G401.6 (cell line): ENCODE data around the gene DGKE.

Experiments used
- FAIRE-seq: peaks from 2 replicates; lab custom pipeline; 2012; peaks lifted over from hg19 to GRCh38; lab: Jason Lieb, UNC

DGKE gene

DNA sequence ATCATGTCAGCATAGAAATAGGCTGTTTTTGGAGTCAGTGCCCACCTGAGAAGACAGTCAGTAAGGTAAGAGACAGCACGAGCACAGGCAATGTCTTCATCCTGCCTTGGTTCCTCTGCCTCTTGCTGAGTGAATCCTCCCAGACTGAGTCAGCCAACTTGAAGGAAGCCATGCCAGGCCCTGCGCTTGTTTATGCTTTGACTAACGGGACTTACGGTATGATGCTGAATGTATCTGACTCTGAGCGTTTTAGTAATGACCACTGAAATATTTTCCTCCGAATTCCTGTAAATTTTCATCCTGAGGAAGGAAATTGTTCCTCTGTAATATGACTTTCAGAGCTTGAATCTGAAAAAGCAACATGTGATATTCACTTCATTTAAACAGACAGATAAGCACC lies 18.2 kb upstream of the DGKE start:
- FAIRE-seq, result no peak

DNA sequence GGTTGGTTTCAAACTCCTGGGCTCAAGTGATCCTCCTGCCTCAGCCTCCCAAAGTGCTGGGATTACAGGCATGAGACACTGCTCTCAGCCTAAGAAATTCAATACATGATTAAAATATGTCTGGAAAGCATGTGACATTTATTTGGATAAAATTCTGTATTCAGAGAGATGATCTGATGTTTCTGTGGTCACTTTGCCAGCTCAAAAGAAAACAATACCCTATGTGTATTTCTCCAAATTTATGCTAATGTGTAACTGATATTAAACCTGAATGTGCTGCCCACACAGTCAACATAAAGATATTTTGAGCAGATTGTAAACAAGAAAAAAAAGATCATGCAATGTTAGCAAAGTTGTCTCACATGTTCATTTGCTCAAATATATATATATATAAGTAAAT lies 16.9 kb upstream of the DGKE start:
- FAIRE-seq, result no peak

DNA sequence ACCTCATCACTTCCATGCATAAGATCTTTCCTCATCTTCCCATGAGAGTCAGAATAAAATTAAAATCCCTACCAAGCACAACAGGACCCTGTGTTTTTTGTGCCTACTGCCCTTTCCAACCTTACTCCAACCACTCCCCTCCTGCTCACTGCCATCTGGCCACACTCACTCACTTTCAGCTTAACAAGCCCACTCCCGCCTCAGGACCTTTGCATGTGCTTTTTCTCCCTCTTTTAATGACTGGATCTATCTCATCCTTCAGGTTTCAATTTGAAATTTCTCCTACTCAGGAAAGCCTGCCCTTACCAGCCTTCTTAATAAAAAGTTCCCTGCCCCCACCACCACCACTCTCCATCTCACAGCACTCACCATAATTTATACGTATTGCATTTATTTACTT lies 14.9 kb upstream of the DGKE start:
- no peak for FAIRE-seq

DNA sequence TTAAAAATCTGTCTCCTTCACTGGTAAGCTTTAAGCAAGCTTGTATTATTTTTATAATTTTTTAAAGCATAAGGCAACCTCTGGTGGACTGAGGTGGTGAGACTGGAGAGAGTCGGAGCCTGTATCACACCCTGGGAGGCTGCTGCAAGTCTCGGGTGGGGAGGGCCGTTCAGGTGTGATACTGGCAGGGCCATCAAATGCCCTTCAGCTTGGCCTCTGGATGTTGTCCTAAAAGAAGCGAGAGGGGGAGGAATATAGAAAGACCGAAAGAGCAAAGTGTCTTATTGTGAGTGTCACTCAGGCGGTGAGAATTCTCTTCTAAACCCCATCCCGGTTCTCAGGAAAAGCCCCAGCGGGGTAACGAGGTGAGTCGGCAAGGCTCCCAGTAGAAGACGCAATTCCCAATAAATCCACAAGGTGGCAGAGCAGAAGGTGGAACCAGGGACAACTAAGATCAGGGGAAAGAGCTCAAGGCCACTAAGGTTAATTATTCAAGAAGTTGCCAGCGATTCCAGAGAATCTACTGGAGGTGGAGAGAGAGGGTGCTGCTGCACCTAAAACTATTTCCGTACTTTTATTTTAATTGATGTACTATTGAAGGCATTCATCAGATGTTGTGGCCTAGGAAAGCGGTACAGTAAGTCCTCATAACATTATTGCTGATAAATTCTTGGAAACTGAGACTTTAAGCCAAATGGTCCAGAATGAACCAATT lies 14.4 kb upstream of the DGKE start:
- FAIRE-seq, result peak; percentile 85

DNA sequence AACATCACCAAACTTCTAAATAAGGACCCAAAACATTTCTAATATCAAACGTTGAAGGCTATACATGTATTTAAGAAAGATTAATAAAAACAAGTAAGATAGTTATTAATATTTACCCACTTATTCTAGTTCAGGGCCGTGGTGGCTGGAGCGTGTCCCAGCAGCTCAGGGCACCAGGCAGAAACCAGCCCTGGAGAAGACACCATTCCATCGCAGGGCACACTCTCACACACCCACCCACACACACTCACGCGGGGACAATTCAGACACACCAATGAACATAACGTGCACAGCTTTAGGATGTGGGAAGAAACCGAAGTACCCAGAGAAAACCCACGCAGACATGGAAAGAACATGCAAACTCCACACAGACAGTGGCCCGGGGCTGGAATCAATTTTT lies 13.7 kb upstream of the DGKE start:
- FAIRE-seq, result no peak

DNA sequence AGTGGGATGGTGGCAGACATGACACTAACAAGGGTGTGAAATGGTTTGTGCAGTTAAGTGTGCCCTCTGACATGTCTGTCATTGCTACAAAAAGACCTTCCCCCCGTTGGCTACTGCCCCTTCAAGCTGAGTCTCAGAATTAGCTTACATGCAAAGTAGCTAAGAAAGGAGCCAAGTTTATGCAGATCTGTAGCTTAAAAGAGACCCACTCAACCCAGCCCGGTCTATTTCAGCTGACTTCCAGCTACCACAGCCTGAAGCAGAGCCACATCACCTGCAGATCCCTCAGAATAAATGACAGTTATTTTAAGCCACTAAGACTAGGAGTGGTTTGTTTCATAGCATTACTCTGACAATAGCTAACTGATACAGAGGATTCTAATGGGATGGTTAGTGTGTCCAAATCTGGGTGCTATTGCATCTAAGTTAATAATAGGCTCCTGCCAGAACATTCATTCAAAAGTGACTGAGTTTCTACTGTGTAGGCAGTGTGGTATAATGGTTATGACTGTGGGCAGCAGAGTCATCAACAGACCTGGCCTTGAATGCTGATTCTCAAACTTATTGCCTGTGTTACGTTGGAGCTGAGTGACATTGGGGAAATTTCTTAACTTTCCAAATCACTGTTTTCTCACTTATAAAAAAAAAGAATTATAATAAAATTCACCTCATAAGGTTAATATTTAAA lies 12.0 kb upstream of the DGKE start:
- no peak for FAIRE-seq

DNA sequence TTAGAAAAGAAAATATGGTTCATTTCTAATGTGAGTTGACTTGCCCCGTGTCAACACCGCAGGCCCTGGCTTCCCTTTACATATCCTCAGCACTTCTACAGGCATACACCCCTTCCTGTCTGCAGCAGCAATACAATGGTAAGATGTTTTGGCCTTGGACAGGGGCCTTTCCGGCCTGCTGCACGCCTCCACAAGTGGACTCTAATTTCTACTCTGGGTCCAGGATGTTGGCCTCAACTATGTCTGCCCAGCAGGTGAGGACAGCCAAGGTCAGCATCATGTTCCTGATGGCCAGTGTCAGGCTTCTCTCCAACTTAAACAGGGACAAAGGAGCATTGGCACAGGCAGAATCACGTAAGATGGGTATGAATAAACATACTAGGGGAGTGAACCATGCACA lies 11.2 kb upstream of the DGKE start:
- no peak for FAIRE-seq

DNA sequence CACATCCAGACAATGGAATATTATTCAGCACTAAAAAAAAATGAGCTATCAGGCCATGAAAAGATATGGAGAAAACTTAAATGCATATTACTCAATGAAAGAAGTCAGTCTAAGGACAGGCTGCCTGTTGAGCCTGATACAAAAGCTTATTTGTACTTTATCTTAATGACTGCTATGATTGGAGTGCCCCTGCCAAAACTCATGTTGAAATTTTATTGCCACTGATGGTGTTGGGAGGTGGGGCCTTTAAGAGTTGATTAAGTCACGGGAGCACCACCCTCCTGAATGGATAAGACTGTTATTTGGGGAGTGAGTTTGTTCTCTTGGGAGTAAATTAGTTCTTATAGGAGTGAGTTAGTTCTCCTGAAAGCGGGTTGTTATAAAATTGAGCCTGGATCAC lies 10.1 kb upstream of the DGKE start:
- FAIRE-seq, result no peak

DNA sequence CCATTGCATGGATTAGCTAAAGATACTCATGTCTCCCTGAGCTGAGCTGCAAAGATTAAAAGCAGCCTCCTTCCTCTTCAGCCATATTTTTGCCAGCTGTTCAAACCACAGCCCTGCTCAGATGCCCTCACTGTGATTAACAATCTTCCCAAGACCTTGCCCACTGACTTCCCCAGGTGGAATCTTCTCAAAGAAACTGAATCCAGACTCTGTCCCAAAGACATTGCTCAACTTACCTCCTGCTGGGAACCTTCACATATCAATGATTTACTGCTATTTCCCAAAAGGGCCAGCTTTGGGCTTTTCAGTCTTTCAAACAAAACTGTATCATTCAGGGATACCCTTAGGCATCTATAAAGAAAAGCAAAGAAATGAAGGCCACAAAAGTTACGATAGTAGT lies 9.4 kb upstream of the DGKE start:
- no peak for FAIRE-seq

DNA sequence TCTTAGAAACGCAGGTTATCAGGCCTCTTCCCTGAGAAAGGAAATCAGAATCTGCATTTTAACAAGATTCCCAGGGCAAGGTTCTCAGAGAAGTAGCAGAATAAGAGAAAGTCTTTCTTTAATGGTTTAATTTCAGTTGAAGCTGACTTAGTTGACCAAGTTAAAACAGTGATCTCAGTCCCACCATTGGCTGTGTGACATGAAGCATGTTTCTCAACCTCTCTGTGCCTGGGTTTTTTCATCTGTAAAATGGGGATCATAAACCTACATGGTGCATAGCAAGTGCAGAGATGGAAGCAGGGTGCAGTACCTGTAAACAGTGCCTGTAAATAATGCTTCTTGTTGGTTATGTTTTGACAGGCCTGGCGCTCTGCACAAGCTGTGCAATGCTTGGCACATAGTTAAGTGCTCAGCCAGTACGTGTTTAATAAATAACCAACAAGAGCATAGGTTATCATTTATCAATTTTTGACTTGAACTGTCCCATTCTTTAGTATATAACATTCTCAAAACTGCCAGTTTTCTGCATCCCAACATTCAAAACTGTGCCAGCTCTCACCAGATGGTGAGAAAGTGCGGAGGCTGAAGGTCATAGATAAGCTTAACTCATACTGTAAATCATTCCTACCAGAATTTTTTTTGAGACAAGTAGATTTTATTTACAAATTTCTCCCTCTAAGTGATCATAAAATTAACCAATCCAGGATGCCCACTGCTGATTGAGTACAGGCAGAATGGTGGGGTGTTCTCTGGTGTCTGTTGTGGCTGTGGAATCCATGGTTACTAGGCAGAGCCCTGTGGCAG lies 7.1 kb upstream of the DGKE start:
- no peak for FAIRE-seq

DNA sequence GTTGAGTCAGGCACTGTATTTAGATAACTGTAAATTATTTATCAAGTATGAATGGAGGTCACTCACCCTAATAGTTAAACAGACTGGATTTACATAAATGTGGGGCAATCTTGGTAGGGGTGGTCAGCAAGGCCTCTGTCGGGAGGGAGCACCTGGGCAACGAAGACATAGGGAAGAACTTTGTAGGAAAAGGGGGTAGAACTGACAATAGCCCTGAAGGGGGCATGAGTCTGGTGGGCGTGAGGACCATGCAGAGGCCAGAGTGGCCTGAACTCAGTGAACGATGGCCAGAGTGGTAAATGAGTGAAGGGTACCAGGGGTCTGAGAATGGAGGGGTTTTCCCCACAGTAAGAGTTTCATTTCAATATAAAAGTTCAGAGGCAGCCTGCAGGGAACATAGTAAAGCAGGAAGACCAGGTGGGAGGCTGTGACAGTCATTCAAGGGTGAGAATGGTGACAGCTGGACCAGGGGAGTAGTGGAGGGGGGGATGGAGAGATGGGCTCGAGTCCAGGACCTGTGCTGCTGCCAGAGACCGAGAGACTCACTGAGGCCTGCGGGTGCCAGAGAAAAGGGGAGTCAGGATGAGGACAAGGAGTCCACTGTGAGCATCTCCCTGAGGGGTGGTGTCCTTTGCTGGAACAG lies 3.1 kb upstream of the DGKE start:
- no peak for FAIRE-seq

DNA sequence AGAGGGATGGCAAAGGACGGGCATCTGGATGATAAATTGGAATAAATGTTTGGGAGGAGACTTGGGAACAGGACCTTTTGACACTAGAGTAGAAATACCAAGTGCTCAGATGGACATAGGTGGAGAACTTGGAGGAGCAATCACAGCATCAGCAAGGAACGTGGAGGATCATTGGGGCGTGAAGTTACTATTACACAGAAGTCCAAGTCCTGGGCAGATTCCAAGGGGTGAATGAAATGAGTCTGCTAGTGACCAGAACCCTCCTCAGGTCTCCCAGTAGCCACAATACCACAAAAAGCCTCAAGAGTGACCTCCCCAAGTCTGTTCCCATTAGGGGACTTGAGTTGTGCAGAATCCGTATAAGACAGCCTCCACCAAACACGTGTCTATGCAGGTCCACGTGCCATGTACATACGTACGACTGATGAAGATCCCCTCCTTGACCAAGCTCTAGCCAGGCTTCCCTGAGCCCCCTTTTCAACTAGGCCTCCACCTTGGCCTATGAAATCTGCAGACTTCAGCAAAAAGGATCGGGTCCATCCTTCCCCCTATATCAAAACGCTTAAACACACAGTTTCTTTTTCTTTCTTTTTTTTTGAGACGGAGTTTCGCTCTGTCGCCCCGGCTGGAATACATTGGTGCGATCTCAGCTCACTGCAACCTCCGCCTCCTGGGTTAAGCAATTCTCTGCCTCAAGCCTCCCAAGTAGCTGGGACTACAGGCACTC lies 2.4 kb upstream of the DGKE start:
- FAIRE-seq, result no peak

DNA sequence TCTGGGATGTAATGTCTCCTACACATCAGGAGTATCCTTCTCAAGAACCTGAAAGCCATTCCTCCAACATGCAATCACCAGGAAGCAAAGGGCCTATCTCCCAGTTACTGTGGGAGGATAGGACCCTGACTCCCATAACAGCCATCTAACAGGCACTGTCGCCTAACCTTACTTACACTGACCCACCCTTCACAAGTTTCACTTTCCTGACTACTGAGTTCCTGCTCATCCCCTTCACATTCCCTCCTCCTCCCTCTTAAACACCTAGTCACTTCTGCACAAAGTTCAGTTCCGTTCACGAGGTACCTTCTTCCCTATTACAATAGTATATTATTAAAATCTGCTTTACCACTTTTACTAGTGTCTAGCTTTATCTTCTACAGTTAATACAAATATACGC lies 1.5 kb upstream of the DGKE start:
- FAIRE-seq, result no peak

DNA sequence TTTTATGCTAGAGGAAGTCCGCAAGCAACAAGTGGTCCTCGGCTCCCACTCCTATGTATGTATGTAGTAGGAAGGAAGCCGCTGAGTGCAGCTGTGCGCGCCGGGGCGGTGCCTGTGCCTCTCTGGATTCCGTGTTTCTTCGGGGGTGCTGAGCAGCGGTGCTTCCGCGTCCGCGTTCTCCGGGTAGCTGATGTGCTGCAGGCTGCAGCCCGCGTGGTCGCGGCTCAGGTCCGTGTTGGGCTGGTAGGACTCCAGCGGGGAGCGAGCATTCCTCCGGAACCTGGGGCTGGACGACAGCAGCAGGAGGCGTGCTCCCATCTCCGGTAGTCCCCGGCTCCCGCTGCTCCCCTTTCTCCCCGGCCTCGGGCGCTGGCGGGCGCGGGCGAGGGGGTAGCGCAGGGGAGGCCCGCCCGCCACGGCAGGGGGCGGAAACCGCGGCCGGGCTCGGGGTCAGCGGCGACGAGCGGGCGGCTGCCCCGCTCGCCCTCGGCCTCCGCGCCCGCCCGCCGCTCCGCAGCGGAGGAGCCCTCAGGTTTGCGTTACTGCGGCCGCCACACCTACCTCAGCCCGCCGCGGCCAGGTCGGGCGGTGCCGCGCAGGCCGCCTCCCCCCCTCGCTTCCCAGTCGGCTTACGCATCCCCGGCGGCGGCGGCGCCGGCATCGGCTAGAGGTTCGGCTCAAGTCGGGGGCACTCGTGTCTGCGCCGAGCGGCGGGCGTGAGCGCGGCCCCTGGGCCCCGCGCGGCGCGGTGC lies 718 bp upstream of the DGKE start:
- FAIRE-seq, result no peak

DNA sequence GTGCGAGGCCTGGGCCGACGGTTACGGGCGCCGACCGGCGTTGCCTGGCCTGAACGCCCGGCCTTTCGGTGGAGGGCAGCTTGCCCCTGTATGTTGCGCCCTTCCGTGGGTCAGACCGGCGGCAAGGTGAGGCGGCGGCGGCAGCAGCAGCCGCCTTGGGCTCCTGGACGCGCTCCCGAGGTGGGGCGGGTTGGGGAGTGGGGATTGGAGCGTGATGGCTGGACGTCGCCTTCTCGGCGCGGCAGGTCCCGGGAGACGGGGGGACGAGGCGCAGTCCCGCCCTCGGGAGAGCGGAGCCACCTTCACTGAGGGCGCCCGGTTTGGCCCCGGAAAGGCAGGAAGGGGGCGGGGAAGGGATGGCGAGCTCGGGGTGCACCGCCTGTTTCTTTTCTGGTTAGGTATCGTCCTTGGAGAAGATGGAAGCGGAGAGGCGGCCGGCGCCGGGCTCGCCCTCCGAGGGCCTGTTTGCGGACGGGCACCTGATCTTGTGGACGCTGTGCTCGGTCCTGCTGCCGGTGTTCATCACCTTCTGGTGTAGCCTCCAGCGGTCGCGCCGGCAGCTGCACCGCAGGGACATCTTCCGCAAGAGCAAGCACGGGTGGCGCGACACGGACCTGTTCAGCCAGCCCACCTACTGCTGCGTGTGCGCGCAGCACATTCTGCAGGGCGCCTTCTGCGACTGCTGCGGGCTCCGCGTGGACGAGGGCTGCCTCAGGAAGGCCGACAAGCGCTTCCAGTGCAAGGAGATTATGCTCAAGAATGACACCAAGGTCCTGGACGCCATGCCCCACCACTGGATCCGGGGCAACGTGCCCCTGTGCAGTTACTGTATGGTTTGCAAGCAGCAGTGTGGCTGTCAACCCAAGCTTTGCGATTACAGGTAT lies 671 bp downstream of the DGKE start:
- no peak for FAIRE-seq

DNA sequence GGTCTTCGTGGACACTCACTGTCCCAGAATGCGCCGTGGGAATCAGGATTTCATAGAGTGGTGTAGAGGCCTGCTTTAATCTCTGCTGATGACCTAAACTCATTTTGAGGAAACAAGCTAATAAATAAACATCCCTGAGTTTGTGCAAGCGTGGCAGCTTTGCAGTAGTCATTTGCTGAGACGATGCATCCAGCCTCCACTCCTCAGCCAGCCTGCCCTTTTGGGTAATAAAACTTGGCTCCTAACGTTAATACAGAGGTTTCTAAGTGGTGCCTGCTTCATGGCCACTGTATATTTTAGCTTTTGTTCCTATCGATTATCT lies 1.3 kb downstream of the DGKE start:
- no peak for FAIRE-seq

DNA sequence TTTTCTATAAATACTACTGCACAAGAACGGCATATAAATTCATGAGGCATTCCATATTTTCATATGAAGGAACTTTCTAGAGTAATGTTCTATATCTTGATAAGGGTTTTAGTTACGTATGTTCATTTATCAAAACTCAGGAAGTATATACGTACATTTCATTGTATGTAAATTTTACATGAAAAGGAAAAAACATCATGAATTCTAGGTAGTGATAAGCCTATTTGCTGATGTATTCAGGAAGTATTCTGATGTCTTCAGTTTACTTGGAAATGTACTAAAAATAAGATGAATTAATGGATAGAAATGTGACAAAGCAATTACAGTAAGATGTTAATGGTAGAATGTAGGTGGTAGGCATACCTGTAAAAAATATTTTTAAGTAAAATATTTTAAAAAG lies 4.7 kb downstream of the DGKE start:
- no peak for FAIRE-seq

DNA sequence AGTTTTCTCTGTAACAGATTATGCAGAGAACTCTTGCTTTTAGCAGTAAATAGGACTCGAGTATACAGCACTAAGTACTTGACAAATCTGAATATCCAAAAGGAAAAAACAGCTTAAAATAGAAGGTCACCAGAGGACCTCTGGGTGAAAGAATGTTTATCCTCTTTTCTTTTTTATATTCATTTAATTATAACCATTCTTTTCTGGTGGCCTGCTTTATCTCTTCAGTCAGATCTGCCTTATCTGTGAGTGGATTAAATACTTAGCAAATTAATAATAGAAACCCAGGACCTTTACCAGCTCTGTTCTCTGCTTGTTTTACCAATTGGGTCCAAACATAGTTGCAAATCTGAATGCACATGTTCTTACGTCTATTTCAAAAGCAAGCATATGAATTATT lies 8.6 kb downstream of the DGKE start:
- no peak for FAIRE-seq

DNA sequence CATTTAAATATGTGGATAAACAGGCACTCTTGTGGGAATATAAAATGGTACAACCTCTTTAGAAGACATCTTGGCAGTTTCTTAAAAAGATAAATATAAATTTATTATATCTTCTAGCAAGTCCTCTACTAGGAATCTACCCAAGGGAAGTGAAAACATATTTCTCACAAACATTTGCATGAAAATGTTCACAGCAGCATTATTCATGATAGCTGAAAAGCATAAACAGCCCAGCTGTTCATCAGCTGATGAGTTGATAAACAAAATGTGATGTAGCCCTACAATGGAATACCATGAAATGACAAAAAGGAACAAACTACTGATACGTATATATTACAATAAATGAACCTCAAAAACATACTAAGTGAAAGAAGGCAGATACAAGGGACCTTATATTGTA lies 12.0 kb downstream of the DGKE start:
- no peak for FAIRE-seq

DNA sequence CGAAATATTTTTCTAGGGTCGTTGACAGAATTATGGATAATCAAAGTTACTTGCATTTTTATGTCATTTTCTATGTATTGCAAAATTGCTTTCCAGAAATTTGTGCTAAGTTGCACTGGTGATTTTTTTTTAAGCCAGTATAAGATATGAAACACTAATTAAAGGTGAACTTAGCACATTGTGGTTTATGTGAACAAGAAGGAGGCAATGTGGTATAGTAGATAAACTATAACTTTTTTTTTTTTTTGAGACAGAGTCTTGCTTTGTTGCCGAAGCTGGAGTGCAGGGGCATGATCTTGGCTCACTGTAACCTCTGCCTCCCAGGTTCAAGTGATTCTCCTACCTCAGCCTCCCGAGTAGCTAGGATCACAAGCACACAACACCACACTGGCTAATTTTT lies 13.2 kb downstream of the DGKE start:
- FAIRE-seq, result no peak

DNA sequence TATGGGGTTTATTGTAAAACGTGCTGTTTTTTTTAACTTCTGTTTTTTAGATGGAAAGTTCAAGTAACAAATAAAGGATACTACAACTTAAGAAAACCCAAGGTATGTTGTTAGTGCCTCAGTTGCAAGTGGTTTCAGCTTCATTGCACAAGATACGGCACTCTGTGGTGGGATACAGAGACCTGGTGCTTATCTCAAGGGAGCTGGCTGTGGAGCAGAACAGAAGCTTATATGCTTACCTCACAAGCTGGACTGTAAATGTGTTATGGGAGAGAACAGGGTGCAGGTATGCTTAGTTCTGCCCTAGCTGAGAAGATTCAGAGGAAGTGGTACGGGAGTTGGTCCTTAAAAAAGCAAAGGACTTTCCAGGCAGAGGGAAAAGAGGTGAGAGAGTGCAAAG lies 15.2 kb downstream of the DGKE start:
- FAIRE-seq, result no peak
